RKO (cell line): Measurements from ENCODE around the gene TNFSF12.

Source experiments
- DNase-seq: peaks from one replicate; pipeline ENCODE4 v3.0.0-alpha.2; 2016; ENCODE audit warnings: low spot score

TNFSF12 gene

GRCh38 chr17:7570351-7570750 lies 21.5 kb downstream of the TNFSF12 start:
- DNase-seq, result no peak

DNA sequence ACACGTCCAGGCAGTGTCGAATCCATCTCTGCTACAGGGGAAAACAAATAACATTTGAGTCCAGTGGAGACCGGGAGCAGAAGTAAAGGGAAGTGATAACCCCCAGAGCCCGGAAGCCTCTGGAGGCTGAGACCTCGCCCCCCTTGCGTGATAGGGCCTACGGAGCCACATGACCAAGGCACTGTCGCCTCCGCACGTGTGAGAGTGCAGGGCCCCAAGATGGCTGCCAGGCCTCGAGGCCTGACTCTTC lies 23.4 kb downstream of the TNFSF12 start:
- no peak for DNase-seq

GRCh38 chr17:7572588-7573323 lies 23.9 kb downstream of the TNFSF12 start:
- DNase-seq, result peak; percentile 99

DNA sequence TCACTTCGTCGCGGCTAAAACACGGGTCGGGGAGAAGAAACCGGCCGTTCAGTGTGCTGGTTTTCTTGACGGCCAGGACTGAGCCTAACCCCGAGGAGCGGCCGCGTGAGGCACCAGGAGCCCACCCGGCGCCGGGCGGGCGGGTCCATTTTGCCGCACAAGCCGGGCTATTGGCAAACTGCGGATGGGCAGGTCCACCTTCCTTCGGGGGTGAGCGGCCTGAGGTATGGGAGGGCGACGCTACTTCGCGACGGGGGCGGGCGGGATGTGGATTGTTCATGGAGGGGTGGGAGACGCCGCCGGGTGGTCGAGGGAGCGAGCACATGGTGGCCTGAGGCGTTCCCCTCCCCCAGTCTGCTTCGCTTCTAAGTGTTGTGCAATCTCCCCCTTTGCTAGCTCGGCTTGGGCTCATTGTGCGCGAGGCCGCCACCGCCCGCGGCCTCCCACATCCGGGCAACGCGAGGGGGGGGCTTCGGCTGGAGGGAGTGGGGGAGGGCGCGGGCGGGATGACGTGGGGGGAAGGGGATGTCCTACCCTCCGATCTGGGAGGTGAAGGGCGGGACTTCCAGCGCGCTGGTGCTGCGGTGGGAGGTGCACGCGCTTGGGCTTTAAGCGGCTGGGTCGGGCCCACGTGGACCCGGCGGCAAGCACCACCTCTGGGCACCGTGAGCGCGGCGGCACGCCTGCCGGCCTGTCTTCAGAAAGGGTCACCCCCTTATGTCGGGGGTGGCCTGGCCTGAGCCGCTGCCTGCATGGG lies 24.6 kb downstream of the TNFSF12 start:
- peak; percentile 89 for DNase-seq

- peak; percentile 48 for DNase-seq
Observed at GRCh38 chr17:7574176-7574953, 25.5 kb downstream of the TNFSF12 start.

GRCh38 chr17:7575481-7575883 lies 26.6 kb downstream of the TNFSF12 start:
- peak; percentile 42 for DNase-seq

DNA sequence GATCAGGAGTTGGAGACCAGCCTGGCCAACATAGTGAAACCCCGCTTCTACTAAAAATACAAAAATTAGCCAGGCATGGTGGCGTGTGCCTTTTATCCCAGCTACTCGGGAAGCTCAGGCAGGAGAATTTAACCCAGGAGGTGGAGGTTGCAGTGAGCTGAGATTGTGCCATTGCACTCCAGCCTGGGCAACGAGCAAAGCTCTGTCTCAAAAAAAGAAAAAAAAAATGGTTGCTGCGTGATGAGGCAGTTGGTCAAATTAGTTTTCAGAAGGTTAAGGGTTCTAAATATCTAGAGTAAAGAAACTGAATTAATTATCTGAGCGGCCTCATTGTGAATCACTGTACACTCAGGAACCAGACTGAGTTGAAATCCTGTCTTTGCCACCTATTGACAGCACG lies 27.1 kb downstream of the TNFSF12 start:
- peak; percentile 43 for DNase-seq

DNA sequence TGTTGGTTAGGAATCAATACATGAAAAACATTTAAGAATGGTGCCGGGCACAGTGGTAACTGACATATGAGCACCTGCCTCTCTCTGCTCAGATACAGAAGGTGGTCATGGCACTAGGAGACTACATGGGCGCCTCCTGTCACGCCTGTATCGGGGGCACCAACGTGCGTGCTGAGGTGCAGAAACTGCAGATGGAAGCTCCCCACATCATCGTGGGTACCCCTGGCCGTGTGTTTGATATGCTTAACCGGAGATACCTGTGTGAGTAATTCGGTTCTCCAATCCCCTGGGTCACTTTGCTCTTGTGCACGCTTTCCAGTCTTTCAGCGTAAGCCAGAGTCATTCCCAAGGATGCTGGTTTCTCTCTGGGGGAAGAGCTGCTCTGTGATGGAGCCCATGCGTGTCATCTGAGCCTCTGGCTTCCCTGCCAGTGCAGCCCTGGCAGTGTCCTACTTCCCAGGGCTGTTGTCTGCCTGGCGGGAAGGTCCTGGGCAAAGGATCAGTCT lies 27.6 kb downstream of the TNFSF12 start:
- no peak for DNase-seq

- DNase-seq, result no peak
Observed at GRCh38 chr17:7577327-7578199, 28.7 kb downstream of the TNFSF12 start.

- DNase-seq, result peak; percentile 100
Observed at GRCh38 chr17:7579001-7579833, 30.4 kb downstream of the TNFSF12 start, which contains the start of gene CD68. Gene CD68 (plus strand): TSS chr17:7579638. CDS start chr17:7579678, 40 bp downstream.

DNA sequence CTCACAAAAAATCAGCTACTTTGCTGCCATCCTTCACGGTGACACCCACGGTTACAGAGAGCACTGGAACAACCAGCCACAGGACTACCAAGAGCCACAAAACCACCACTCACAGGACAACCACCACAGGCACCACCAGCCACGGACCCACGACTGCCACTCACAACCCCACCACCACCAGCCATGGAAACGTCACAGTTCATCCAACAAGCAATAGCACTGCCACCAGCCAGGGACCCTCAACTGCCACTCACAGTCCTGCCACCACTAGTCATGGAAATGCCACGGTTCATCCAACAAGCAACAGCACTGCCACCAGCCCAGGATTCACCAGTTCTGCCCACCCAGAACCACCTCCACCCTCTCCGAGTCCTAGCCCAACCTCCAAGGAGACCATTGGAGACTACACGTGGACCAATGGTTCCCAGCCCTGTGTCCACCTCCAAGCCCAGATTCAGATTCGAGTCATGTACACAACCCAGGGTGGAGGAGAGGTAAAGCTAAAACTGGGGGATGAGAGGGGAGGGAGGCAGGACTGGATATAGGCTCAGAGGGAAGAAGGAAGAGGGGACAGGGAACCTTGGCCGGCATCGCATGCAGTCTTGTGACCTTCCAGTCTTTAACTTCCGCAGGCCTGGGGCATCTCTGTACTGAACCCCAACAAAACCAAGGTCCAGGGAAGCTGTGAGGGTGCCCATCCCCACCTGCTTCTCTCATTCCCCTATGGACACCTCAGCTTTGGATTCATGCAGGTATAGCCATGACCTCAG lies 31.2 kb downstream of the TNFSF12 start:
- DNase-seq, result peak; percentile 49

- peak; percentile 85 for DNase-seq
Observed at GRCh38 chr17:7580604-7581575, 32.0 kb downstream of the TNFSF12 start.

- peak; percentile 77 for DNase-seq
Observed at GRCh38 chr17:7582396-7583252, 33.8 kb downstream of the TNFSF12 start.

GRCh38 chr17:7583253-7584109 lies 34.6 kb downstream of the TNFSF12 start, which contains the start of gene MPDU1:
Gene MPDU1 (plus strand): TSS chr17:7583852. CDS start chr17:7583863, 11 bp downstream.
- peak; percentile 99 for DNase-seq

- peak; percentile 48 for DNase-seq
Observed at GRCh38 chr17:7586673-7587419, 38.0 kb downstream of the TNFSF12 start.
